GM12801 (cell line): Measurements from ENCODE around the gene TTC21A.

Experiments
- CTCF ChIP-seq: IDR thresholded peaks from one replicate; pipeline ENCODE4 v1.5.1; 2011; ENCODE audit warnings: control low read depth; ENCODE audit not compliant: insufficient read length; ENCODE audit errors: extremely low read depth

TTC21A gene

GRCh38 chr3:39186692-39187151 lies 79.2 kb downstream of the TTC21A start:
- no peak for TF ChIP-seq CTCF

GRCh38 chr3:39187372-39188155 lies 80.1 kb downstream of the TTC21A start:
- TF ChIP-seq CTCF: no peak
